Fibroblast of mammary gland (primary cell): ENCODE measurements around the gene FBXW7.
A peak's percentile ranks its signal among the peaks of the same experiment; 100 is the strongest.

ENCODE experiments used
- DNase-seq: peaks from one replicate; pipeline ENCODE4 v3.0.0-alpha.2; 2010; ENCODE audit warnings: low read depth
- H3K4me3 ChIP-seq: 2 replicates; pipeline ENCODE4 v1.5.1; 2011; ENCODE audit warnings: low read depth, mild to moderate bottlenecking, low read length, moderate library complexity; ENCODE audit not compliant: control insufficient read depth
- TF ChIP-seq, protein P1 (sequence below): conservative IDR thresholded peaks from 2 replicates; pipeline ENCODE4 v1.5.1; 2011; ENCODE audit warnings: low read depth, low read length, inconsistent platforms; ENCODE audit not compliant: control insufficient read depth, insufficient read depth

Gene FBXW7

DNA sequence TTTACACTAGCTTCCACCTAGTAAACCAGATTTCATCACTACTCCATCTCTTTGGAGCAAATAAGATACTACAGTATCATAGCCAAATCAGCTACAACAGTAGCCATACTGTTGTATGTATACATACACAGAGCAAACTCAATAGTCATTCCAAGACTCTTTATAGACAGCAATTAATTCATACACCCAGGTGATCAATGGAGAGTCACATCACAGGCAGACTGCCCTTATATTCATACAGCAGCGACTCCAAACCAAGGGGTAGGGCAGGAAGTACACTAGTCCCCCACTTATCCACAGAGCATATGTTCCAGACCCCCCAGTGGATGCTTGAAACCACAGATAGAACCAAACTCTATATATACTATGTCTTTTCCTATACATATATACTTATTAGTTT, 76.6 kb downstream of the FBXW7 start:
- no peak for DNase-seq
- TF ChIP-seq, protein P1, sequence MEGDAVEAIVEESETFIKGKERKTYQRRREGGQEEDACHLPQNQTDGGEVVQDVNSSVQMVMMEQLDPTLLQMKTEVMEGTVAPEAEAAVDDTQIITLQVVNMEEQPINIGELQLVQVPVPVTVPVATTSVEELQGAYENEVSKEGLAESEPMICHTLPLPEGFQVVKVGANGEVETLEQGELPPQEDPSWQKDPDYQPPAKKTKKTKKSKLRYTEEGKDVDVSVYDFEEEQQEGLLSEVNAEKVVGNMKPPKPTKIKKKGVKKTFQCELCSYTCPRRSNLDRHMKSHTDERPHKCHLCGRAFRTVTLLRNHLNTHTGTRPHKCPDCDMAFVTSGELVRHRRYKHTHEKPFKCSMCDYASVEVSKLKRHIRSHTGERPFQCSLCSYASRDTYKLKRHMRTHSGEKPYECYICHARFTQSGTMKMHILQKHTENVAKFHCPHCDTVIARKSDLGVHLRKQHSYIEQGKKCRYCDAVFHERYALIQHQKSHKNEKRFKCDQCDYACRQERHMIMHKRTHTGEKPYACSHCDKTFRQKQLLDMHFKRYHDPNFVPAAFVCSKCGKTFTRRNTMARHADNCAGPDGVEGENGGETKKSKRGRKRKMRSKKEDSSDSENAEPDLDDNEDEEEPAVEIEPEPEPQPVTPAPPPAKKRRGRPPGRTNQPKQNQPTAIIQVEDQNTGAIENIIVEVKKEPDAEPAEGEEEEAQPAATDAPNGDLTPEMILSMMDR: no peak
- H3K4me3 ChIP-seq: no peak overlapping the region

- H3K4me3 ChIP-seq: no peak overlapping the region
- DNase-seq: no peak
- TF ChIP-seq, protein P1: no peak
Measured at GRCh38 chr4:152458801-152459302, 77.0 kb downstream of the FBXW7 start.

DNA sequence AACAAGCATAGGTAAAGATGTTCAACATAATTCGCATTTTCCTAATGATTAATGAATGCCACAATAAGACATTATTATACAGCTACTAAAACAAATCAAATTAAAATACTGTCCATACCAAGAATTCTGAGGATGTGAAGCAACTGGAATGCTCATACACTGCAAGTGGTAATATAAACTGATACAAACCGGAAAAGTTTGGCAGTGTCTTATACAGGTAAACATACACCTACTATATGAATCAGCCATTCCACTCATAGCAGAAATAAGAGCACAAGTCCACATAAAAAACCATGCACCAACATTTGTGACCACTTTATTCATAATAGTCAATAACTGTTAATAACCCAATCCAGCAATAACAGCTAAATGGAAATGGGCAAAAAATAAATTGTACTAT, 79.3 kb downstream of the FBXW7 start:
- TF ChIP-seq, protein P1: no peak
- DNase-seq: no peak
- no peak overlapping the region for H3K4me3 ChIP-seq

GRCh38 chr4:152455311-152455710, 80.6 kb downstream of the FBXW7 start:
- no peak overlapping the region for H3K4me3 ChIP-seq
- no peak for DNase-seq
- TF ChIP-seq, protein P1: no peak

DNA sequence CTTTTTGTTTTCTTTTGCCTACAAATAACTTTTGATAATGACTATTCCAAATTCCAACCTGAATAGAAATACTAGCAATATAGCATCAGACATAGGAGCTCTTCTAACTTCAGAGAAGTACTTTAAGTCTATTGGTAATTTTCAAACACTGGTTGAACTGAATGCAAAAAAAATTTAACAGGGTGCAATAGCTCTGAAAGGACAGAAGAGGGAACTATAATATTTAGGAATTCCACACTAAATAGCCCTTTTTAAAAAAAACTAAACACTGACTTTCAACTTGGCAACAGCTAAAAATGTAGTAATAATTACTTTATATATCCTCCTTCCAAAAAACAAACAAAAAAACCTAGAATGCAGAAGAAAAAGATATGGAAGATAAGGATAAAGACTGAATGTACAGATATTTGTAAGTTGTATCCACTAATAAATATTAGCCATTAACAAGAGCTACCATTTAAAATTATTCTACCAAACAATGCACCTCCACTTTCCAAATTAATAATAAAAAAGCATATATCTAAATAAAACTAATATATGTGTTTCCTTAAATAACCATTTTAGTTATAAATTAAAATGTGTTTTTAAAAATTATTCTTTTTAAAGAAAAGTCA, 81.4 kb downstream of the FBXW7 start:
- peak; percentile 42 for DNase-seq
- TF ChIP-seq, protein P1: peak; percentile 67
- no peak overlapping the region for H3K4me3 ChIP-seq

- no peak overlapping the region for H3K4me3 ChIP-seq
- no peak for DNase-seq
- TF ChIP-seq, protein P1: no peak
Measured at GRCh38 chr4:152451496-152451895, 84.4 kb downstream of the FBXW7 start.
